ENCODE data around the gene PKDREJ.
"Not testable (repeated sequence)": the region's sequence is repeated elsewhere in the genome, so short reads cannot be mapped to it uniquely, and the experiment has no call there.

Gene PKDREJ

GRCh38 chr22:46263216-46263590, at the start of gene PKDREJ:
Gene PKDREJ, minus strand, starts transcription at chr22:46263343. Its CDS starts 21 bp downstream, at chr22:46263322.
- FAIRE-seq = no peak

GRCh38 chr22:46312848-46313247, 49.7 kb upstream of the PKDREJ start:
- not testable (repeated sequence) for FAIRE-seq

GRCh38 chr22:46312056-46312455, 48.9 kb upstream of the PKDREJ start:
- FAIRE-seq = no peak

GRCh38 chr22:46309526-46310085, 46.5 kb upstream of the PKDREJ start:
- FAIRE-seq = no peak

- no peak for FAIRE-seq
These were observed 45.3 kb upstream of the PKDREJ start for GRCh38 chr22:46308283-46308988.

GRCh38 chr22:46303347-46303965, 40.3 kb upstream of the PKDREJ start:
- no peak for FAIRE-seq

- no peak for FAIRE-seq
These were observed 37.3 kb upstream of the PKDREJ start for GRCh38 chr22:46300491-46300890.

GRCh38 chr22:46299101-46299500, 36.0 kb upstream of the PKDREJ start:
- FAIRE-seq = no peak

- no peak for FAIRE-seq
These were observed 34.1 kb upstream of the PKDREJ start for GRCh38 chr22:46297151-46297812.

GRCh38 chr22:46296257-46297150, 33.4 kb upstream of the PKDREJ start, which contains the start of gene GTSE1:
Gene GTSE1, plus strand, starts transcription at chr22:46296870. Its CDS starts 531 bp downstream, at chr22:46297401.
- peak; percentile 98 for FAIRE-seq

GRCh38 chr22:46295277-46295971, 32.3 kb upstream of the PKDREJ start:
- no peak for FAIRE-seq

GRCh38 chr22:46294784-46295183, 31.6 kb upstream of the PKDREJ start:
- FAIRE-seq = no peak

- no peak for FAIRE-seq
These were observed 30.6 kb upstream of the PKDREJ start for GRCh38 chr22:46293577-46294260.

- no peak for FAIRE-seq
These were observed 29.6 kb upstream of the PKDREJ start for GRCh38 chr22:46292732-46293131.

- no peak for FAIRE-seq
These were observed 29.0 kb upstream of the PKDREJ start for GRCh38 chr22:46292173-46292572.

GRCh38 chr22:46290843-46291785, 28.0 kb upstream of the PKDREJ start:
- no peak for FAIRE-seq

- no peak for FAIRE-seq
These were observed 27.1 kb upstream of the PKDREJ start for GRCh38 chr22:46290121-46290842.

- no peak for FAIRE-seq
These were observed 26.2 kb upstream of the PKDREJ start for GRCh38 chr22:46289244-46289891.

GRCh38 chr22:46288846-46289243, 25.7 kb upstream of the PKDREJ start:
- FAIRE-seq = no peak

Measured in A204.1 (cell line).